PC-3 (cell line): ENCODE results near the gene DCD.

ENCODE experiments used
- EZH2 ChIP-seq: fragments of 300-600 bp; sonication (generic); IDR thresholded peaks from one replicate; pipeline ENCODE4 v1.6.1; 2017; ENCODE audit warnings: antibody characterized with exemption, mild to moderate bottlenecking, low read length; ENCODE audit not compliant: unreplicated experiment
- EZH2phosphoT487 ChIP-seq: fragments of 300-600 bp; sonication (generic); IDR thresholded peaks from 2 replicates; pipeline ENCODE4 v1.6.1; 2018; ENCODE audit warnings: mild to moderate bottlenecking, antibody characterized with exemption, low read length, borderline replicate concordance
- TF ChIP-seq, protein P1 (sequence below): fragments of 300-600 bp; sonication (generic); conservative IDR thresholded peaks from 2 replicates; pipeline ENCODE4 v1.5.1; 2017; ENCODE audit warnings: antibody characterized with exemption, low read depth, mild to moderate bottlenecking, low read length

DNA sequence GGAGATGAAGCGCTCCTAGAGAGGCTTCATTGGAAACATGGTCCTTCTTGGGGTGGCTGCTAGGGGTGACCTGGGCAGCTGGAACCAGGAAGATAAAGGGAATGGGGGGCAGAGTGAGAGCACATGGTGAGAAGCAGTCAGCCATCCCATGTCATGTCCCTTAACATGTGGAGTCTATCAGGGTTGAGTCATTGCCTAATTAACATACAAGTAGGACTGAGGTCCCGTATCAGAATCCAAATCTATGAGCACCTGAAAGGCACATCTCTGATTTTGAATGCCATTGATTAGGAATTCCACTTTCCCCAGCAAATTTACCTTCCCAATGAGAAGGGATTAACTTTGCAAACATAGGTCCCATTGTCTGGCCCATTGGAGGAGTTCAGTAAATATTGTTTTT, 39.4 kb downstream of the DCD start:
- TF ChIP-seq, protein P1, sequence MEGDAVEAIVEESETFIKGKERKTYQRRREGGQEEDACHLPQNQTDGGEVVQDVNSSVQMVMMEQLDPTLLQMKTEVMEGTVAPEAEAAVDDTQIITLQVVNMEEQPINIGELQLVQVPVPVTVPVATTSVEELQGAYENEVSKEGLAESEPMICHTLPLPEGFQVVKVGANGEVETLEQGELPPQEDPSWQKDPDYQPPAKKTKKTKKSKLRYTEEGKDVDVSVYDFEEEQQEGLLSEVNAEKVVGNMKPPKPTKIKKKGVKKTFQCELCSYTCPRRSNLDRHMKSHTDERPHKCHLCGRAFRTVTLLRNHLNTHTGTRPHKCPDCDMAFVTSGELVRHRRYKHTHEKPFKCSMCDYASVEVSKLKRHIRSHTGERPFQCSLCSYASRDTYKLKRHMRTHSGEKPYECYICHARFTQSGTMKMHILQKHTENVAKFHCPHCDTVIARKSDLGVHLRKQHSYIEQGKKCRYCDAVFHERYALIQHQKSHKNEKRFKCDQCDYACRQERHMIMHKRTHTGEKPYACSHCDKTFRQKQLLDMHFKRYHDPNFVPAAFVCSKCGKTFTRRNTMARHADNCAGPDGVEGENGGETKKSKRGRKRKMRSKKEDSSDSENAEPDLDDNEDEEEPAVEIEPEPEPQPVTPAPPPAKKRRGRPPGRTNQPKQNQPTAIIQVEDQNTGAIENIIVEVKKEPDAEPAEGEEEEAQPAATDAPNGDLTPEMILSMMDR, result no peak
- TF ChIP-seq EZH2phosphoT487 (no peak), EZH2 (no peak)
